ENCODE measurements around the gene C4A. TPM values are rescaled to one million over a fixed set of nuclear protein-coding genes. Genes with fewer than 3 reads are reported as not detected.
"Not testable (repeated sequence)": the region's sequence is repeated elsewhere in the genome, so short reads cannot be mapped to it uniquely, and the experiment has no call there.

Gene C4A
- total RNA-seq, 4 donors from 2014 or later, result 181 to 401 (median 227) TPM

DNA sequence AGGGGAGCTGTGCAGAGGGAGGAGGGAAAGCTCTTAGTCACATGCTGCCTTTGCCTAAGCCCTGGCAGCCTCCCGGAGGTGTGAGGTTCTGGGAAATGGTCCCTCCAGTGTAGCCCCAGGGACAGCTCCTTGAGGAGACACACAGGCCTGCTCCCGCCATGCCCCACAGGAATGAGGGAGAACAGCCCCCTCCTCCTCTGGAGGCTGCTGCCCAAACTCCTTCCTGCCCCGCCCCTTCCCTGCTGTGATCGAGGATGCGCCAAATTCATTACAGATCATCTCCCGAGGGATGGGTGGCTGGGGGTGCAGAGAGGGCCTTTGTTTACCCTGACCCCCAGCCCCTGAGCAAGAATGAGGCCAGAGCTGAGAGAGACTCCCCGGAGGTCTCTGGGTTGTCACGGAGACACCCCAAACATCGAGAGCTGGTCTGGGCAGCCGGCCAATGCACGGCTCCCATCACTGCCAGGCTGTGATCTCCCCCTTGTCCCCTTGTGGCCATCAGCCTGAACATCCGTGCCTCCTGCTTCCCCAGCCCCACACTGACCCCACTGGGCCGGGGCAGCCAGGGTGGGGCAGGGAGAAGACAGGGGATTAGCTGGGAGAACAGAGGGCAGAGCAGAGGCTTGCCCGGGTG lies 64.7 kb downstream of the C4A start:
- no peak overlapping the region for H3K4me3 ChIP-seq (replicated peaks in 1 of 3)
- 35 to 41% methylated on average over 10 to 11 of the region's 14 CpGs for WGBS, 2 donors
- DNase-seq, result peak; percentile 5 to 10
- no peaks in the 10 kb centered on the region for H3K36me3 ChIP-seq
- no peaks in the 10 kb centered on the region for H3K27me3 ChIP-seq
- no peaks in the 10 kb centered on the region for H3K9me3 ChIP-seq
- H3K27ac ChIP-seq, result peak overlapping the region; percentile 14 to 82 (median 71)
- H3K4me1 ChIP-seq, result peaks cover 0 to 27% of the 10 kb centered on the region in 2 donors
- TF ChIP-seq POLR2A (IDR thresholded peaks at IDR 0.05), result no peak
- TF ChIP-seq, protein P1, sequence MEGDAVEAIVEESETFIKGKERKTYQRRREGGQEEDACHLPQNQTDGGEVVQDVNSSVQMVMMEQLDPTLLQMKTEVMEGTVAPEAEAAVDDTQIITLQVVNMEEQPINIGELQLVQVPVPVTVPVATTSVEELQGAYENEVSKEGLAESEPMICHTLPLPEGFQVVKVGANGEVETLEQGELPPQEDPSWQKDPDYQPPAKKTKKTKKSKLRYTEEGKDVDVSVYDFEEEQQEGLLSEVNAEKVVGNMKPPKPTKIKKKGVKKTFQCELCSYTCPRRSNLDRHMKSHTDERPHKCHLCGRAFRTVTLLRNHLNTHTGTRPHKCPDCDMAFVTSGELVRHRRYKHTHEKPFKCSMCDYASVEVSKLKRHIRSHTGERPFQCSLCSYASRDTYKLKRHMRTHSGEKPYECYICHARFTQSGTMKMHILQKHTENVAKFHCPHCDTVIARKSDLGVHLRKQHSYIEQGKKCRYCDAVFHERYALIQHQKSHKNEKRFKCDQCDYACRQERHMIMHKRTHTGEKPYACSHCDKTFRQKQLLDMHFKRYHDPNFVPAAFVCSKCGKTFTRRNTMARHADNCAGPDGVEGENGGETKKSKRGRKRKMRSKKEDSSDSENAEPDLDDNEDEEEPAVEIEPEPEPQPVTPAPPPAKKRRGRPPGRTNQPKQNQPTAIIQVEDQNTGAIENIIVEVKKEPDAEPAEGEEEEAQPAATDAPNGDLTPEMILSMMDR (IDR thresholded peaks at IDR 0.05), result no peak
- intact Hi-C loops (cut with DNase I), result loop anchor here (10.0 kb wide), 2 partner anchors 68 to 108 kb away; partner anchors contain the start of genes PPT2 and PRRT1

DNA sequence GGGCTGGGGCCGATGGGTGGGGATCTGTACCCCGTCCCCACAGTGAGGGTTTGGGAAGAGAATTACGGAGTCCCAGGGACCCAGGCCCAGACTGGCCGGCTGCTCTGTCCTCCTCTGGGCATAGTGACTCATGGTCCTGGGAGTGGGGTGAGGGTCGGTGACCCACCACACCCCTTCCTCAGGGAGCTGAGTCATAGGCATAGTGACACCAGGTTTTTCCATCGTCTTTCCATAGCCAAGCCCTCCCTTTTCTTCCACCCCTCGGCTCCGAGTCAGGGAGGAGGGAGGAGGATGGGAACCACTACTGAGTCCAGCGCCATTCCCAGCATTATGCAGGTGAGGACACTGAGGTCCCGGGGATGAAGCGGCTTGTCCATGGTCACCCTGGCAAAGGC lies 65.2 kb downstream of the C4A start:
- Histone ChIP-seq H3K27me3 (no peaks in the 10 kb centered on the region), H3K4me1 (peaks cover 0 to 27% of the 10 kb centered on the region in 2 donors), H3K27ac (peak overlapping the region; percentile 14 to 82 (median 71)), H3K36me3 (no peaks in the 10 kb centered on the region), H3K9me3 (no peaks in the 10 kb centered on the region), H3K4me3 (replicated peaks in 1 of 3) (no peak overlapping the region)
- 59 to 76% methylated on average over 7 to 9 of the region's 11 CpGs for WGBS, 2 donors
- TF ChIP-seq, protein P1 (IDR thresholded peaks at IDR 0.05), result no peak
- TF ChIP-seq POLR2A (IDR thresholded peaks at IDR 0.05), result no peak
- peak in 1 of 2 donors; percentile 16 for DNase-seq
- intact Hi-C loops (cut with DNase I), result loop anchor here (10.0 kb wide), 2 partner anchors 68 to 108 kb away; partner anchors contain the start of genes PPT2 and PRRT1

DNA sequence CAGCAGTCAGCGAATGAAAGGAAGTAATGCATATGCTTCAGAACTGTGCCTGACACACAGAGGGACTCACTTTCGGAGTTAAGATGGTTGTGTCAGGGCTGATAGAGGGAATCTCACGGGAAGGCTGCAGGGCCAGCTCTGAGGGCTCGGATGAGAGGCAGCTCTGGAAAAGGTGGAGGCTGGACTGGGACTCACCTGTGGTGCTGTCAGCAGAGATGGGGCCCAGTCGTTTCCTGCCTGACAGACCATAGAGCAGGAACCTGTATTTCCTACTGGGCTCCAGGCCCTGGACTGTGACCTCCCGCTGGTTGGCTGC lies 65.6 kb downstream of the C4A start:
- WGBS, 2 donors, result 78 to 79% methylated on average over 5 to 6 of the region's 6 CpGs
- peaks cover 0 to 27% of the 10 kb centered on the region in 2 donors for H3K4me1 ChIP-seq
- intact Hi-C loops (cut with DNase I), result loop anchor here (10.0 kb wide), 2 partner anchors 67 to 107 kb away; partner anchors contain the start of genes PPT2 and PRRT1
- H3K9me3 ChIP-seq, result no peaks in the 10 kb centered on the region
- no peak for DNase-seq
- H3K4me3 ChIP-seq (replicated peaks in 1 of 3), result no peak overlapping the region
- no peaks in the 10 kb centered on the region for H3K36me3 ChIP-seq
- TF ChIP-seq, protein P1 (IDR thresholded peaks at IDR 0.05), result no peak
- no peak for TF ChIP-seq POLR2A (IDR thresholded peaks at IDR 0.05)
- H3K27me3 ChIP-seq, result no peaks in the 10 kb centered on the region
- H3K27ac ChIP-seq, result peak overlapping the region; percentile 12 to 82 (median 52)

DNA sequence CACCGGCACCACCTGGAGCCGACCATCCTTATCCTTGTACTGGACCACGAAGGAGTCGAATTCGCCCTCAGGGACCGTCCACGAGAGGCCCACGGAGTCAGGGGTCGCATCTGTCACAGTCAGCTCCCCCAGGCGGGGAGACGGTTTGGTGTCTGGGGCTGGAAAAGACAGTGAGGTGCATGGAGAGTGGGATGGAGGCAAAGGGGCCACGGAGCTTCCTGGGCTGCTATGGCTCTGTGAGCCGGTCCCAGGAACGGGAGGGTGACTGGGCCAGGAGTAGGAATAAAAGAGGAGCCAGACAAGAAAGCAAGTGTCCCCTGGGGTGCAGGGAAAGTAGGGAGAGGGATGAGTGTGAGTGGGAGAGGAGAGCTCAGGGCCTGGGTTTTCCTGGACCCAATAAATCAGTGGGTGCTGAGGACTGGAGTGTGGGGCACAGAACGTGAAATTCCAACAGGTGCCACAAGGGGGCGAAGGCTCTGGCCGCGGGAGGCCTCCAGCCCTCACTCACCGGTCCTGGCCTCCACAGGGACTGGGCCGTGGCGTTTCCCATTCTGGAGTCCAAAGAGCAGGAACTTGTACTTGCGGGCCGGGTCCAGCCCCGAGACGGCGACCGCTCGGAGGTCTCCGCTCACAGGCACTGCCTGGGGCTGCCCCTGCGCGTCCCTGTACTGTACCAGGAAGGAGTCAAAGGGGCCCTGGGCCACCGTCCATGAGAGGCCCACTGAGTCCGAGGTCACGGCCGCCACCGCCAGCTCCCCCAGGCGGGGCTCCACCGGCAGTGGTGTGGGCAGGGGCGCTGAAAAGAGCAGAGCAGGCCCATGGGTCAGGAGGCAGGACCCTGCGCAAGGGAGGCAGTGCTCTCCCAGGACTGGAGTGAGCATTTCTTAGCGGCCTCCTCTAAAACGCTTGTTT lies 66.3 kb downstream of the C4A start:
- 44 to 48% methylated on average over 21 to 29 of the region's 42 CpGs for WGBS, 2 donors
- Histone ChIP-seq H3K4me3 (replicated peaks in 1 of 3) (no peak overlapping the region), H3K27ac (peak overlapping the region in 2 of 3 donors; percentile 52 to 82), H3K27me3 (no peaks in the 10 kb centered on the region), H3K4me1 (peaks cover 0 to 27% of the 10 kb centered on the region in 2 donors), H3K36me3 (no peaks in the 10 kb centered on the region), H3K9me3 (no peaks in the 10 kb centered on the region)
- DNase-seq, result peak; percentile 63 to 68
- no peak for TF ChIP-seq POLR2A (IDR thresholded peaks at IDR 0.05)
- TF ChIP-seq, protein P1 (IDR thresholded peaks at IDR 0.05), result peak; percentile 68 to 93 (median 80)
- intact Hi-C loops (cut with DNase I), result loop anchor here (10.0 kb wide), 2 partner anchors 67 to 107 kb away; partner anchors contain the start of genes PPT2 and PRRT1

DNA sequence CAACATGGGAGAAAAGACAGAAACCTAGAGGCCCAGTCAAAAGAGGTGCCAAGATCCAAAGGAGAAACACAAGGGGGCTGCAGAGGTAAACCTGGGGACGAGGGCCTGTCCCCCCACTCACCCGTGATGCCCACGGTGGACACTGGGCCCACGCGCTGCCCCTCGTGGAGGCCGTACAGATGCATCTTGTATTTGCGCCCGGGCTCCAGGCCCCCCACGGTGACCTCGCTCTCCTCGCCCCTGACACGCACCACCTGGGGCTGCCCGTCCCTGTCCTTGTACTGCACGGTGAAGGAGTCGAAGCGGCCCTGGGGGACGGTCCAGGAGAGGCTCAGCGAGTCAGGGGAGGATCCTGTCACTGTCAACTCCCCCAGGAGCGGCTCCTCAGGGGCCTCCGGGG lies 67.3 kb downstream of the C4A start:
- not testable (repeated sequence) for H3K9me3 ChIP-seq; H3K27ac ChIP-seq; DNase-seq; H3K36me3 ChIP-seq; H3K4me3 ChIP-seq (replicated peaks in 1 of 3); H3K27me3 ChIP-seq
- peaks cover 0 to 27% of the 10 kb centered on the region in 2 donors for H3K4me1 ChIP-seq
- intact Hi-C loops (cut with DNase I), result loop anchor here (10.0 kb wide), 2 partner anchors 66 to 106 kb away; partner anchors contain the start of genes PPT2 and PRRT1
- 93 to 95% methylated on average over 7 to 15 of the region's 21 CpGs for WGBS, 2 donors

DNA sequence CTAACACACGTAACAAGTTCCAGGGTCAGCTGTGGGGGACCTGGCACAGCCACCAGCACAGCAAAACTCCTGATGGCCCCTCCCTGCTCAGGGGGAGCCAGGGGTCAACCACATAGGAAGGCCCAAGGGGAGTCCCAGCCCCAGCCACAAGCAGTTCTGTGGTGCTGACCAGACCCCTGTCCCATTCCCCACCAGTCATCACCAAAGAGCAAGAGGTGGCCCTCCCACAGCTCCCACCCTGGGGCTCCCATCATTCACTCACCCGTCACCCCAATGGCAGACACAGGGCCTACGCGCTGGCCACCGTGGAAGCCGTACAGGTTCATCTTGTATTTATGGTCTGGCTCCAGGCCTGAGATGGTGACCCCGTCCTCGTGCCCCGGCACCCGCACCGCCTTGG lies 67.9 kb downstream of the C4A start:
- H3K9me3 ChIP-seq; DNase-seq; H3K4me3 ChIP-seq (replicated peaks in 1 of 3); H3K36me3 ChIP-seq; H3K27ac ChIP-seq; H3K27me3 ChIP-seq: not testable (repeated sequence)
- intact Hi-C loops (cut with DNase I), result loop anchor here (10.0 kb wide), 2 partner anchors 65 to 105 kb away; partner anchors contain the start of genes PPT2 and PRRT1
- H3K4me1 ChIP-seq, result peaks cover 0 to 27% of the 10 kb centered on the region in 2 donors
- WGBS, 2 donors, result 90 to 98% methylated on average over 6 to 10 of the region's 11 CpGs
